ENCODE measurements around the gene HOXA1.

Gene HOXA1

GRCh38 chr7:27139334-27140125 is 43.7 kb upstream of the HOXA1 start:
- Histone ChIP-seq H3K9me3 (ENCODE audit: control insufficient read depth, low read length) (no peaks in the 10 kb centered on the region), H3K36me3 (ENCODE audit: control insufficient read depth, insufficient read depth, low read length, severe bottlenecking) (peaks cover 17% of the 10 kb centered on the region), H3K4me3 (ENCODE audit: low read length) (peak overlapping the region; percentile 82), H3K4me1 (ENCODE audit: control insufficient read depth, insufficient read depth, low read length) (peaks cover 69% of the 10 kb centered on the region), H3K27me3 (replicated peaks; ENCODE audit: control insufficient read depth, insufficient read depth, low read length) (no peaks in the 10 kb centered on the region), H3K9ac (ENCODE audit: low read length) (peak overlapping the region; percentile 88)
- DNase-seq (ENCODE audit: low read depth): no peak

GRCh38 chr7:27138985-27139333 is 43.2 kb upstream of the HOXA1 start:
- Histone ChIP-seq H3K9me3 (ENCODE audit: control insufficient read depth, low read length) (no peaks in the 10 kb centered on the region), H3K4me1 (ENCODE audit: control insufficient read depth, insufficient read depth, low read length) (peaks cover 70% of the 10 kb centered on the region), H3K36me3 (ENCODE audit: control insufficient read depth, insufficient read depth, low read length, severe bottlenecking) (peaks cover 12% of the 10 kb centered on the region), H3K9ac (ENCODE audit: low read length) (peak overlapping the region; percentile 88), H3K4me3 (ENCODE audit: low read length) (peak overlapping the region; percentile 82), H3K27me3 (replicated peaks; ENCODE audit: control insufficient read depth, insufficient read depth, low read length) (no peaks in the 10 kb centered on the region)
- no peak for DNase-seq (ENCODE audit: low read depth)

- Histone ChIP-seq H3K36me3 (ENCODE audit: control insufficient read depth, insufficient read depth, low read length, severe bottlenecking) (peaks cover 9% of the 10 kb centered on the region), H3K4me3 (ENCODE audit: low read length) (peak overlapping the region; percentile 82), H3K9ac (ENCODE audit: low read length) (peak overlapping the region; percentile 88), H3K9me3 (ENCODE audit: control insufficient read depth, low read length) (no peaks in the 10 kb centered on the region), H3K4me1 (ENCODE audit: control insufficient read depth, insufficient read depth, low read length) (peaks cover 74% of the 10 kb centered on the region), H3K27me3 (replicated peaks; ENCODE audit: control insufficient read depth, insufficient read depth, low read length) (no peaks in the 10 kb centered on the region)
- no peak for DNase-seq (ENCODE audit: low read depth)
These were observed 42.7 kb upstream of the HOXA1 start for GRCh38 chr7:27138472-27138871.

GRCh38 chr7:27137640-27138315 is 42.0 kb upstream of the HOXA1 start:
- Histone ChIP-seq H3K4me3 (ENCODE audit: low read length) (peak overlapping the region; percentile 82), H3K36me3 (ENCODE audit: control insufficient read depth, insufficient read depth, low read length, severe bottlenecking) (peaks cover 9% of the 10 kb centered on the region), H3K27me3 (replicated peaks; ENCODE audit: control insufficient read depth, insufficient read depth, low read length) (no peaks in the 10 kb centered on the region), H3K9me3 (ENCODE audit: control insufficient read depth, low read length) (no peaks in the 10 kb centered on the region), H3K9ac (ENCODE audit: low read length) (peak overlapping the region; percentile 88), H3K4me1 (ENCODE audit: control insufficient read depth, insufficient read depth, low read length) (peaks cover 77% of the 10 kb centered on the region)
- DNase-seq (ENCODE audit: low read depth): no peak

- Histone ChIP-seq H3K4me3 (ENCODE audit: low read length) (no peak overlapping the region), H3K36me3 (ENCODE audit: control insufficient read depth, insufficient read depth, low read length, severe bottlenecking) (peaks cover under 1% of the 10 kb centered on the region), H3K27me3 (replicated peaks; ENCODE audit: control insufficient read depth, insufficient read depth, low read length) (no peaks in the 10 kb centered on the region), H3K4me1 (ENCODE audit: control insufficient read depth, insufficient read depth, low read length) (peaks cover 80% of the 10 kb centered on the region), H3K9ac (ENCODE audit: low read length) (peak overlapping the region; percentile 1), H3K9me3 (ENCODE audit: control insufficient read depth, low read length) (no peaks in the 10 kb centered on the region)
- no peak for DNase-seq (ENCODE audit: low read depth)
These were observed 38.6 kb upstream of the HOXA1 start for GRCh38 chr7:27134392-27134791.

- DNase-seq (ENCODE audit: low read depth): no peak
- peaks cover 78% of the 10 kb centered on the region for H3K4me1 ChIP-seq (ENCODE audit: control insufficient read depth, insufficient read depth, low read length)
- H3K9ac ChIP-seq (ENCODE audit: low read length): peak overlapping the region; percentile 1
- H3K4me3 ChIP-seq (ENCODE audit: low read length): no peak overlapping the region
- no peaks in the 10 kb centered on the region for H3K9me3 ChIP-seq (ENCODE audit: control insufficient read depth, low read length)
- H3K36me3 ChIP-seq (ENCODE audit: control insufficient read depth, insufficient read depth, low read length, severe bottlenecking): peaks cover 8% of the 10 kb centered on the region
- no peaks in the 10 kb centered on the region for H3K27me3 ChIP-seq (replicated peaks; ENCODE audit: control insufficient read depth, insufficient read depth, low read length)
These were observed 37.8 kb upstream of the HOXA1 start for GRCh38 chr7:27133409-27134231.

- DNase-seq (ENCODE audit: low read depth): no peak
- Histone ChIP-seq H3K4me1 (ENCODE audit: control insufficient read depth, insufficient read depth, low read length) (peaks cover 78% of the 10 kb centered on the region), H3K27me3 (replicated peaks; ENCODE audit: control insufficient read depth, insufficient read depth, low read length) (no peaks in the 10 kb centered on the region), H3K9me3 (ENCODE audit: control insufficient read depth, low read length) (no peaks in the 10 kb centered on the region), H3K4me3 (ENCODE audit: low read length) (no peak overlapping the region), H3K9ac (ENCODE audit: low read length) (no peak overlapping the region), H3K36me3 (ENCODE audit: control insufficient read depth, insufficient read depth, low read length, severe bottlenecking) (peaks cover 8% of the 10 kb centered on the region)
These were observed 37.2 kb upstream of the HOXA1 start for GRCh38 chr7:27132978-27133377.

GRCh38 chr7:27132214-27132613 is 36.4 kb upstream of the HOXA1 start:
- Histone ChIP-seq H3K9ac (ENCODE audit: low read length) (peak overlapping the region; percentile 6), H3K4me1 (ENCODE audit: control insufficient read depth, insufficient read depth, low read length) (peaks cover 78% of the 10 kb centered on the region), H3K4me3 (ENCODE audit: low read length) (no peak overlapping the region), H3K9me3 (ENCODE audit: control insufficient read depth, low read length) (no peaks in the 10 kb centered on the region), H3K27me3 (replicated peaks; ENCODE audit: control insufficient read depth, insufficient read depth, low read length) (no peaks in the 10 kb centered on the region), H3K36me3 (ENCODE audit: control insufficient read depth, insufficient read depth, low read length, severe bottlenecking) (peaks cover 8% of the 10 kb centered on the region)
- DNase-seq (ENCODE audit: low read depth): no peak

- H3K4me3 ChIP-seq (ENCODE audit: low read length): peak overlapping the region; percentile 82
- peak overlapping the region; percentile 82 for H3K9ac ChIP-seq (ENCODE audit: low read length)
- peaks cover 8% of the 10 kb centered on the region for H3K36me3 ChIP-seq (ENCODE audit: control insufficient read depth, insufficient read depth, low read length, severe bottlenecking)
- no peaks in the 10 kb centered on the region for H3K9me3 ChIP-seq (ENCODE audit: control insufficient read depth, low read length)
- H3K27me3 ChIP-seq (replicated peaks; ENCODE audit: control insufficient read depth, insufficient read depth, low read length): no peaks in the 10 kb centered on the region
- no peak for DNase-seq (ENCODE audit: low read depth)
- peaks cover 72% of the 10 kb centered on the region for H3K4me1 ChIP-seq (ENCODE audit: control insufficient read depth, insufficient read depth, low read length)
These were observed 35.6 kb upstream of the HOXA1 start for GRCh38 chr7:27131390-27131819.

GRCh38 chr7:27130540-27131389 is 35.0 kb upstream of the HOXA1 start, which contains the start of gene HOXA4:
TSS of gene HOXA4 (minus strand) at chr7:27130757. CDS start at chr7:27130733, 24 bp downstream.
- peak within 1 kb of the TSS; percentile 82 for H3K9ac ChIP-seq (ENCODE audit: low read length)
- DNase-seq (ENCODE audit: low read depth): no peak
- peaks cover 66% of the 10 kb centered on the region for H3K4me1 ChIP-seq (ENCODE audit: control insufficient read depth, insufficient read depth, low read length)
- peak within 1 kb of the TSS; percentile 82 for H3K4me3 ChIP-seq (ENCODE audit: low read length)
- H3K27me3 ChIP-seq (replicated peaks; ENCODE audit: control insufficient read depth, insufficient read depth, low read length): no peaks in the 10 kb centered on the region
- no peaks in the 10 kb centered on the region for H3K9me3 ChIP-seq (ENCODE audit: control insufficient read depth, low read length)
- peaks cover 8% of the 10 kb centered on the region for H3K36me3 ChIP-seq (ENCODE audit: control insufficient read depth, insufficient read depth, low read length, severe bottlenecking)
